Measurements from ENCODE around the gene SPN. TPM values are rescaled to one million over a fixed set of nuclear protein-coding genes. Genes with fewer than 3 reads are reported as not detected.
"Not testable (repeated sequence)": the region's sequence is repeated elsewhere in the genome, so short reads cannot be mapped to it uniquely, and the experiment has no call there.

The SPN gene
- total RNA-seq, 5 donors from 2014 or later (not counting 1 experiment from before 2014, with no cell fraction given), result 124 to 172 (median 161) TPM

GRCh38 chr16:29709657-29710056, 46.6 kb downstream of the SPN start:
- H3K4me1 Mint-ChIP-seq, result peaks cover 13 to 16% (median 15%) of the 10 kb centered on the region in 3 donors

GRCh38 chr16:29710227-29711219, 47.5 kb downstream of the SPN start:
- ATAC-seq (replicated peaks in 1 of 4) (peak; percentile 98 to 99 (median 98)), DNase-seq (peak in 23 of 35 experiments; percentile 10 to 82 (median 33))
- Histone ChIP-seq H3K36me3 (ENCODE audit: control insufficient read depth in 2 of 2, extremely low read depth in 1 of 2, insufficient read depth in 1 of 2, low read length in 1 of 2) (no peaks in the 10 kb centered on the region), H3K4me1 (ENCODE audit: control insufficient read depth in 1 of 2, extremely low read depth in 1 of 2, insufficient read depth in 2 of 2, low read length in 2 of 2) (peaks cover 2 to 7% of the 10 kb centered on the region in 2 experiments), H3K27ac (ENCODE audit: low read length) (no peak overlapping the region), H3K4me3 (ENCODE audit: control insufficient read depth in 1 of 2, extremely low read depth in 1 of 2, low read length in 1 of 2) (no peak overlapping the region), H3K9me3 (no peaks in the 10 kb centered on the region), H3K27me3 (replicated peaks in 1 of 2; ENCODE audit: control insufficient read depth in 2 of 2, extremely low read depth in 1 of 2, insufficient read depth in 2 of 2, low read length in 1 of 2) (no peaks in the 10 kb centered on the region)
- H3K27me3 Mint-ChIP-seq, result no peaks in the 10 kb centered on the region
- H3K27ac Mint-ChIP-seq, result peak overlapping the region; percentile 55 to 59
- H3K36me3 Mint-ChIP-seq, result no peaks in the 10 kb centered on the region
- 2% methylated on average over 7 of the region's 17 CpGs for WGBS (ENCODE audit: insufficient coverage)
- peaks cover 12 to 14% (median 13%) of the 10 kb centered on the region in 3 donors for H3K4me1 Mint-ChIP-seq
- H3K4me3 Mint-ChIP-seq, result no peak overlapping the region
- ChIA-PET POLR2A (no interaction called here), CTCF (interaction anchor here (0.6 to 4.2 kb wide), 5 partner anchors 10 to 609 kb away, joined by 3 to 54 read pairs (median 5); no protein-coding TSS in a partner anchor)
- H3K9me3 Mint-ChIP-seq, result no peaks in the 10 kb centered on the region

More at GRCh38 chr16:29709657-29710056, 46.6 kb downstream of the SPN start:
- H3K27ac ChIP-seq (ENCODE audit: low read length); DNase-seq; H3K4me3 Mint-ChIP-seq; H3K4me1 ChIP-seq (ENCODE audit: control insufficient read depth in 1 of 2, extremely low read depth in 1 of 2, insufficient read depth in 2 of 2, low read length in 2 of 2); H3K9me3 ChIP-seq; H3K36me3 Mint-ChIP-seq; H3K27me3 Mint-ChIP-seq; H3K9me3 Mint-ChIP-seq; ATAC-seq (replicated peaks in 1 of 4); H3K27me3 ChIP-seq (replicated peaks in 1 of 2; ENCODE audit: control insufficient read depth in 2 of 2, extremely low read depth in 1 of 2, insufficient read depth in 2 of 2, low read length in 1 of 2); H3K4me3 ChIP-seq (ENCODE audit: control insufficient read depth in 1 of 2, extremely low read depth in 1 of 2, low read length in 1 of 2); POLR2A ChIA-PET; H3K36me3 ChIP-seq (ENCODE audit: control insufficient read depth in 2 of 2, extremely low read depth in 1 of 2, insufficient read depth in 1 of 2, low read length in 1 of 2): not testable (repeated sequence)
- H3K27ac Mint-ChIP-seq, result peak overlapping the region in 1 of 2 donors; percentile 15
- 93% methylated on average over 3 of the region's 6 CpGs for WGBS (ENCODE audit: insufficient coverage)
- CTCF ChIA-PET, result interaction anchor here (0.6 to 4.2 kb wide), 3 partner anchors 9 to 75 kb away, joined by 5 to 54 read pairs (median 10); no protein-coding TSS in a partner anchor

GRCh38 chr16:29712809-29713208, 49.8 kb downstream of the SPN start:
- no peaks in the 10 kb centered on the region for H3K36me3 ChIP-seq (ENCODE audit: control insufficient read depth in 2 of 2, extremely low read depth in 1 of 2, insufficient read depth in 1 of 2, low read length in 1 of 2)
- WGBS (ENCODE audit: insufficient coverage), result 94% methylated on average over 3 of the region's 4 CpGs
- H3K27me3 Mint-ChIP-seq, result no peaks in the 10 kb centered on the region
- POLR2A ChIA-PET, result no interaction called here
- H3K4me1 ChIP-seq (ENCODE audit: control insufficient read depth in 1 of 2, extremely low read depth in 1 of 2, insufficient read depth in 2 of 2, low read length in 2 of 2), result peaks cover 2 to 7% of the 10 kb centered on the region in 2 experiments
- CTCF ChIA-PET, result interaction anchor here in 1 of 2 donors (0.6 to 4.2 kb wide), 3 partner anchors 12 to 402 kb away, joined by 3 to 54 read pairs (median 4); no protein-coding TSS in a partner anchor
- DNase-seq, result no peak
- no peaks in the 10 kb centered on the region for H3K36me3 Mint-ChIP-seq
- no peak overlapping the region for H3K4me3 ChIP-seq (ENCODE audit: control insufficient read depth in 1 of 2, extremely low read depth in 1 of 2, low read length in 1 of 2)
- H3K9me3 ChIP-seq, result no peaks in the 10 kb centered on the region
- no peak for ATAC-seq (replicated peaks in 1 of 4)
- H3K27ac Mint-ChIP-seq, result no peak overlapping the region
- no peak overlapping the region for H3K27ac ChIP-seq (ENCODE audit: low read length)
- peaks cover 12 to 14% (median 13%) of the 10 kb centered on the region in 3 donors for H3K4me1 Mint-ChIP-seq
- H3K4me3 Mint-ChIP-seq, result no peak overlapping the region
- H3K9me3 Mint-ChIP-seq, result no peaks in the 10 kb centered on the region
- H3K27me3 ChIP-seq (replicated peaks in 1 of 2; ENCODE audit: control insufficient read depth in 2 of 2, extremely low read depth in 1 of 2, insufficient read depth in 2 of 2, low read length in 1 of 2), result no peaks in the 10 kb centered on the region

GRCh38 chr16:29714396-29714795, 51.3 kb downstream of the SPN start:
- no peak for ATAC-seq (replicated peaks in 1 of 4)
- peaks cover 12 to 13% (median 12%) of the 10 kb centered on the region in 3 donors for H3K4me1 Mint-ChIP-seq

GRCh38 chr16:29714972-29715371, 51.9 kb downstream of the SPN start:
- Mint-ChIP-seq H3K4me1 (peaks cover 8 to 9% (median 8%) of the 10 kb centered on the region in 3 donors), H3K9me3 (no peaks in the 10 kb centered on the region), H3K36me3 (no peaks in the 10 kb centered on the region), H3K27ac (no peak overlapping the region), H3K4me3 (no peak overlapping the region), H3K27me3 (no peaks in the 10 kb centered on the region)
- peaks cover 2 to 6% of the 10 kb centered on the region in 2 experiments for H3K4me1 ChIP-seq (ENCODE audit: control insufficient read depth in 1 of 2, extremely low read depth in 1 of 2, insufficient read depth in 2 of 2, low read length in 2 of 2)
- no peak for DNase-seq
- no peak overlapping the region for H3K27ac ChIP-seq (ENCODE audit: low read length)
- H3K9me3 ChIP-seq, result no peaks in the 10 kb centered on the region
- no peak for ATAC-seq (replicated peaks in 1 of 4)
- WGBS (ENCODE audit: insufficient coverage), result no CpG with 5 or more reads among the region's 1 CpG
- CTCF ChIA-PET, result interaction anchor here in 1 of 2 donors (0.7 to 1.6 kb wide), 3 partner anchors 9 to 134 kb away, joined by 3 to 8 read pairs (median 6); no protein-coding TSS in a partner anchor
- no peaks in the 10 kb centered on the region for H3K36me3 ChIP-seq (ENCODE audit: control insufficient read depth in 2 of 2, extremely low read depth in 1 of 2, insufficient read depth in 1 of 2, low read length in 1 of 2)
- H3K27me3 ChIP-seq (replicated peaks in 1 of 2; ENCODE audit: control insufficient read depth in 2 of 2, extremely low read depth in 1 of 2, insufficient read depth in 2 of 2, low read length in 1 of 2), result no peaks in the 10 kb centered on the region
- POLR2A ChIA-PET, result interaction anchor here (0.5 to 0.7 kb wide), 5 partner anchors 19 to 247 kb away, joined by 4 to 8 read pairs (median 5); partner anchors contain the start of gene TMEM219 (in 1 of the 2)
- H3K4me3 ChIP-seq (ENCODE audit: control insufficient read depth in 1 of 2, extremely low read depth in 1 of 2, low read length in 1 of 2), result no peak overlapping the region

More at GRCh38 chr16:29714396-29714795, 51.3 kb downstream of the SPN start:
- POLR2A ChIA-PET, result interaction anchor here in 1 of 2 donors (0.5 to 0.6 kb wide), 2 partner anchors 18 to 20 kb away, joined by 4 to 7 read pairs; no protein-coding TSS in a partner anchor
- H3K4me3 Mint-ChIP-seq, result no peak overlapping the region
- no peak for DNase-seq
- no CpG with 5 or more reads among the region's 2 CpGs for WGBS (ENCODE audit: insufficient coverage)
- Histone ChIP-seq H3K27ac (ENCODE audit: low read length) (no peak overlapping the region), H3K27me3 (replicated peaks in 1 of 2; ENCODE audit: control insufficient read depth in 2 of 2, extremely low read depth in 1 of 2, insufficient read depth in 2 of 2, low read length in 1 of 2) (no peaks in the 10 kb centered on the region), H3K9me3 (no peaks in the 10 kb centered on the region), H3K4me1 (ENCODE audit: control insufficient read depth in 1 of 2, extremely low read depth in 1 of 2, insufficient read depth in 2 of 2, low read length in 2 of 2) (peaks cover 2 to 7% of the 10 kb centered on the region in 2 experiments), H3K36me3 (ENCODE audit: control insufficient read depth in 2 of 2, extremely low read depth in 1 of 2, insufficient read depth in 1 of 2, low read length in 1 of 2) (no peaks in the 10 kb centered on the region), H3K4me3 (ENCODE audit: control insufficient read depth in 1 of 2, extremely low read depth in 1 of 2, low read length in 1 of 2) (no peak overlapping the region)
- no peak overlapping the region for H3K27ac Mint-ChIP-seq
- no peaks in the 10 kb centered on the region for H3K36me3 Mint-ChIP-seq
- H3K9me3 Mint-ChIP-seq, result no peaks in the 10 kb centered on the region
- CTCF ChIA-PET, result interaction anchor here in 1 of 2 donors (1.6 kb wide), 1 partner anchor 12 kb away, joined by 8 read pairs; no protein-coding TSS in a partner anchor
- no peaks in the 10 kb centered on the region for H3K27me3 Mint-ChIP-seq

GRCh38 chr16:29717113-29717512, 54.1 kb downstream of the SPN start:
- H3K4me3 Mint-ChIP-seq, result no peak overlapping the region
- no peaks in the 10 kb centered on the region for H3K36me3 Mint-ChIP-seq
- no peaks in the 10 kb centered on the region for H3K36me3 ChIP-seq (ENCODE audit: control insufficient read depth in 2 of 2, extremely low read depth in 1 of 2, insufficient read depth in 1 of 2, low read length in 1 of 2)
- H3K27me3 ChIP-seq (replicated peaks in 1 of 2; ENCODE audit: control insufficient read depth in 2 of 2, extremely low read depth in 1 of 2, insufficient read depth in 2 of 2, low read length in 1 of 2), result no peaks in the 10 kb centered on the region
- 95% methylated on average over 6 of the region's 7 CpGs for WGBS (ENCODE audit: insufficient coverage)
- POLR2A ChIA-PET, result no interaction called here
- DNase-seq (no peak), ATAC-seq (replicated peaks in 1 of 4) (no peak)
- H3K4me1 Mint-ChIP-seq, result peaks cover 9 to 10% (median 9%) of the 10 kb centered on the region in 3 donors
- no peaks in the 10 kb centered on the region for H3K27me3 Mint-ChIP-seq
- no peaks in the 10 kb centered on the region for H3K9me3 ChIP-seq
- H3K4me3 ChIP-seq (ENCODE audit: control insufficient read depth in 1 of 2, extremely low read depth in 1 of 2, low read length in 1 of 2), result no peak overlapping the region
- H3K9me3 Mint-ChIP-seq, result no peaks in the 10 kb centered on the region
- no peak overlapping the region for H3K27ac ChIP-seq (ENCODE audit: low read length)
- H3K27ac Mint-ChIP-seq, result no peak overlapping the region
- peaks cover 0 to 8% of the 10 kb centered on the region in 2 experiments for H3K4me1 ChIP-seq (ENCODE audit: control insufficient read depth in 1 of 2, extremely low read depth in 1 of 2, insufficient read depth in 2 of 2, low read length in 2 of 2)
- CTCF ChIA-PET, result interaction anchor here in 1 of 2 donors (0.7 kb wide), 1 partner anchor 80 kb away, joined by 3 read pairs; no protein-coding TSS in a partner anchor
